Karpas-422 (cell line): ENCODE measurements around the gene CCDC61. TPM values are rescaled to one million over a fixed set of nuclear protein-coding genes. Genes with fewer than 3 reads are reported as not detected.

ENCODE experiments used
- small RNA-seq: library from RNA; depleted of rRNA; stranded (forward); fragments of <200 nt; gene quantifications from one replicate; pipeline ENCODE3, GENCODE V24; 2014
- total RNA-seq: library from RNA; depleted of rRNA; stranded (reverse); fragments of >200 nt; shearing (Covaris generic); gene quantifications from 2 replicates; pipeline ENCODE4 v1.2.3, GENCODE V29; 2014; ENCODE audit warnings: low replicate concordance; rRNA removed

Gene CCDC61
- total RNA-seq, 1 experiment from 2014 or later, result 6.4 TPM

Small RNAs within 50 kb of the gene (small RNA-seq; reads per million reads assigned to genes)
- 174 reads per million, percentile 99 among the genes with 10 or more reads in this experiment for gene MIR769

Other genes with a start within 250 kb of the CCDC61 start
- 2.6 and 4.0 TPM in 2 replicates for gene SIX5, start 226.2 kb upstream of the CCDC61 start, total RNA-seq
- gene DMPK, start 213.0 kb upstream of the CCDC61 start, total RNA-seq, result 11.5 and 33.7 TPM in 2 replicates
- gene DMWD, start 202.6 kb upstream of the CCDC61 start, total RNA-seq, result 37.8 and 61.3 TPM in 2 replicates
- 0.25 TPM in 1 of 2 replicates, not detected in the other for gene RSPH6A, start 180.2 kb upstream of the CCDC61 start, total RNA-seq
- gene SYMPK, start 132.3 kb upstream of the CCDC61 start, total RNA-seq, result 28.3 and 75.2 TPM in 2 replicates
- gene FOXA3, start 131.1 kb upstream of the CCDC61 start, total RNA-seq, result 0.69 TPM in 1 of 2 replicates, not detected in the other
- gene IRF2BP1, start 109.3 kb upstream of the CCDC61 start, total RNA-seq, result 21.1 and 65.1 TPM in 2 replicates
- 5.3 and 6.8 TPM in 2 replicates for gene MYPOP, start 92.9 kb upstream of the CCDC61 start, total RNA-seq
- not detected in 2 replicates for gene NANOS2, start 80.7 kb upstream of the CCDC61 start, total RNA-seq
- gene NOVA2, start 21.6 kb upstream of the CCDC61 start, total RNA-seq, result 0.07 TPM in 1 of 2 replicates, not detected in the other
- not detected in 2 replicates for gene PGLYRP1, start 27.6 kb downstream of the CCDC61 start, total RNA-seq
- gene IGFL4, start 45.5 kb downstream of the CCDC61 start, total RNA-seq, result not detected in 2 replicates
- not detected in 2 replicates for gene IGFL3, start 129.2 kb downstream of the CCDC61 start, total RNA-seq
- not detected in 2 replicates for gene IGFL2, start 152.8 kb downstream of the CCDC61 start, total RNA-seq
- gene IGFL1, start 234.3 kb downstream of the CCDC61 start, total RNA-seq, result not detected in 2 replicates